Thyroid gland (tissue), 4 donors: ENCODE results near the gene PATJ. TPM values are rescaled to one million over a fixed set of nuclear protein-coding genes. Genes with fewer than 3 reads are reported as not detected.

Experiments
- DNase-seq, 2 donors: peaks; one replicate each; pipeline ENCODE4 v3.0.0-alpha.2; 2019
- H3K27ac ChIP-seq, 3 donors: fragments of 200-600 bp; sonication (generic); 1 replicate in 2 of 3; 2 replicates in 1 of 3; pipeline ENCODE4 v1.5.1; 2016 to 2019; ENCODE audit warnings: mild to moderate bottlenecking in 1 of 3, moderate library complexity in 1 of 3
- H3K27me3 ChIP-seq: fragments of 200-600 bp; sonication (generic); one replicate; pipeline ENCODE4 v1.5.1; 2019
- H3K36me3 ChIP-seq, 2 donors: fragments of 200-600 bp; sonication (generic); one replicate each; pipeline ENCODE4 v1.5.1; 2016 to 2019
- H3K4me1 ChIP-seq, 2 donors: fragments of 200-600 bp; sonication (generic); one replicate each; pipeline ENCODE4 v1.5.1; 2017 to 2019
- H3K4me3 ChIP-seq, 3 donors: fragments of 200-600 bp; sonication (generic); replicated peaks in 1 of 3; 1 replicate in 2 of 3; 2 replicates in 1 of 3; pipeline ENCODE4 v1.5.1; 2016; ENCODE audit warnings: mild to moderate bottlenecking in 1 of 3
- H3K9me3 ChIP-seq: fragments of 200-600 bp; sonication (generic); one replicate; pipeline ENCODE4 v1.5.1; 2017
- CTCF ChIP-seq, 6 experiments: fragments of 200-600 bp in 3 of 6; fragments of 450-650 bp in 3 of 6; sonication (generic) in 3 of 6; IDR thresholded peaks; one replicate each; pipeline ENCODE4 v1.5.1; 2016 to 2019; ENCODE audit warnings: antibody characterized with exemption in 6 of 6, mild to moderate bottlenecking in 2 of 6, inconsistent platforms in 1 of 6, moderate library complexity in 1 of 6
- POLR2A ChIP-seq, 2 donors: fragments of 450-650 bp; IDR thresholded peaks; one replicate each; pipeline ENCODE4 v1.6.1; 2017; ENCODE audit warnings: antibody characterized with exemption in 2 of 2, mild to moderate bottlenecking in 2 of 2, moderate library complexity in 1 of 2
- WGBS, 2 donors: methylation state at CpG; one replicate each; pipeline ENCODE4 v1.1.5; 2017; 5-methylcytosine and 5-hydroxymethylcytosine counted together
- intact Hi-C: fragments of 100-400 bp; cut with DNase I; formaldehyde crosslinking; loops from one replicate; pipeline ENCODE4 v1.15.1; 2023
- total RNA-seq, 4 donors: library from RNA; depleted of rRNA; stranded (reverse); fragments of >200 nt; gene quantifications; one replicate each; pipeline ENCODE4 v1.2.3, GENCODE V29; 2016

PATJ gene
- total RNA-seq, 4 donors from 2014 or later = 94.7 to 221 (median 119) TPM

DNA sequence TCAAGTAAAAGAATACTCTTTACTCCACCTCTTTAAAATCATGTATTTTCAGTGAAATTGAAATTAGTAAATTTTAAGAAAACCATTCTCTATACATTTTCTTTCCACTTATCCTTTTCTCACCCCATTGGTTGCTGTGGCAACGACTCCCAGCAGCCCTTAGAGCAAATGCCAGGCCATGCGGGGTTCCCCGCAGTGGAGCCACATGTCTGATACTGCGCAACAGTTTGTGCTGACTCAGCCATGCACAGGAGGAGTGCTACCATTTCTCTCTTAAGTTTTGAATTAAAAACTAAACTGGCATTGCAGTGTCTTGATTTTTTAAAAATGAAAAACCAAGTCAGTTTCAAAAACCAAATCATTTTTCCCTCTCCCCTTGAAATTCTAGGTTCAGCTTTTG, 238.3 kb downstream of the PATJ start:
- Histone ChIP-seq H3K27me3 (no peaks in the 10 kb centered on the region), H3K4me1 (no peaks in the 10 kb centered on the region), H3K4me3 (no peak overlapping the region), H3K9me3 (no peaks in the 10 kb centered on the region), H3K27ac (no peak overlapping the region), H3K36me3 (no peaks in the 10 kb centered on the region)
- intact Hi-C loops = no loop called here
- TF ChIP-seq POLR2A (IDR thresholded peaks at IDR 0.05) = no peak
- no peak for TF ChIP-seq CTCF (IDR thresholded peaks at IDR 0.05)
- DNase-seq = no peak
- 82 to 88% methylated on average over 4 of the region's 4 CpGs for WGBS, 2 donors

GRCh38 chr1:61981870-61982660, 239.8 kb downstream of the PATJ start:
- no peaks in the 10 kb centered on the region for H3K36me3 ChIP-seq
- TF ChIP-seq POLR2A (IDR thresholded peaks at IDR 0.05) = no peak
- no peak for TF ChIP-seq CTCF (IDR thresholded peaks at IDR 0.05)
- no peaks in the 10 kb centered on the region for H3K27me3 ChIP-seq
- WGBS, 2 donors = 94 to 98% methylated on average over 7 of the region's 7 CpGs
- no peaks in the 10 kb centered on the region for H3K9me3 ChIP-seq
- DNase-seq = no peak
- no peaks in the 10 kb centered on the region for H3K4me1 ChIP-seq
- H3K4me3 ChIP-seq = no peak overlapping the region
- intact Hi-C loops = no loop called here
- H3K27ac ChIP-seq = no peak overlapping the region

GRCh38 chr1:61983236-61983635, 241.0 kb downstream of the PATJ start:
- no peak for DNase-seq
- WGBS, 2 donors = 2 to 86% methylated on average over 1 of the region's 1 CpG
- TF ChIP-seq POLR2A (IDR thresholded peaks at IDR 0.05) (no peak), CTCF (IDR thresholded peaks at IDR 0.05) (no peak)
- H3K27me3 ChIP-seq = no peaks in the 10 kb centered on the region
- no peak overlapping the region for H3K27ac ChIP-seq
- H3K4me1 ChIP-seq = no peaks in the 10 kb centered on the region
- no peaks in the 10 kb centered on the region for H3K9me3 ChIP-seq
- no peaks in the 10 kb centered on the region for H3K36me3 ChIP-seq
- intact Hi-C loops = no loop called here
- no peak overlapping the region for H3K4me3 ChIP-seq

- TF ChIP-seq POLR2A (IDR thresholded peaks at IDR 0.05) (no peak), CTCF (IDR thresholded peaks at IDR 0.05) (no peak)
- Histone ChIP-seq H3K27ac (no peak overlapping the region), H3K9me3 (no peaks in the 10 kb centered on the region), H3K4me3 (no peak overlapping the region), H3K4me1 (peaks cover 11 to 13% of the 10 kb centered on the region in 2 donors), H3K36me3 (no peaks in the 10 kb centered on the region), H3K27me3 (no peaks in the 10 kb centered on the region)
- WGBS, 2 donors = 96 to 97% methylated on average over 5 of the region's 5 CpGs
- intact Hi-C loops = no loop called here
- DNase-seq = no peak
Measured at GRCh38 chr1:61992257-61992656, 250.0 kb downstream of the PATJ start.

GRCh38 chr1:61993331-61993961, 251.2 kb downstream of the PATJ start:
- Histone ChIP-seq H3K4me3 (no peak overlapping the region), H3K9me3 (no peaks in the 10 kb centered on the region), H3K27me3 (no peaks in the 10 kb centered on the region), H3K36me3 (no peaks in the 10 kb centered on the region), H3K4me1 (peaks cover 11 to 13% of the 10 kb centered on the region in 2 donors), H3K27ac (peak overlapping the region in 1 of 3 donors; percentile 19)
- intact Hi-C loops = no loop called here
- 73 to 75% methylated on average over 5 of the region's 5 CpGs for WGBS, 2 donors
- no peak for DNase-seq
- TF ChIP-seq CTCF (IDR thresholded peaks at IDR 0.05) (no peak), POLR2A (IDR thresholded peaks at IDR 0.05) (no peak)
